ENCODE measurements around the gene DHRS7C. TPM values are rescaled to one million over a fixed set of nuclear protein-coding genes. Genes with fewer than 3 reads are reported as not detected.
A peak's percentile ranks its signal among the peaks of the same experiment; 100 is the strongest.

DHRS7C gene
- total RNA-seq, 1 donor from 2014 or later: not detected

- TF ChIP-seq CTCF (IDR thresholded peaks at IDR 0.05; ENCODE audit: unreplicated experiment): no peak
- H3K36me3 Mint-ChIP-seq: no peaks in the 10 kb centered on the region
- H3K4me3 Mint-ChIP-seq: no peak overlapping the region
- H3K27me3 Mint-ChIP-seq (ENCODE audit: low read depth): peaks cover 4% of the 10 kb centered on the region
- no peaks in the 10 kb centered on the region for H3K9me3 Mint-ChIP-seq
- no peak overlapping the region for H3K27ac Mint-ChIP-seq
- H3K4me1 Mint-ChIP-seq: no peaks in the 10 kb centered on the region
- DNase-seq (ENCODE audit: low spot score in 2 of 2, unreplicated experiment in 2 of 2): no peak
These were observed 19.9 kb downstream of the DHRS7C start for GRCh38 chr17:9771465-9771864.

GRCh38 chr17:9769036-9769695, 22.2 kb downstream of the DHRS7C start:
- Mint-ChIP-seq H3K27me3 (ENCODE audit: low read depth) (peaks cover 25% of the 10 kb centered on the region), H3K9me3 (no peaks in the 10 kb centered on the region), H3K27ac (no peak overlapping the region), H3K4me3 (no peak overlapping the region), H3K36me3 (no peaks in the 10 kb centered on the region), H3K4me1 (no peaks in the 10 kb centered on the region)
- DNase-seq (ENCODE audit: low spot score in 2 of 2, unreplicated experiment in 2 of 2): no peak
- no peak for TF ChIP-seq CTCF (IDR thresholded peaks at IDR 0.05; ENCODE audit: unreplicated experiment)

- no peaks in the 10 kb centered on the region for H3K36me3 Mint-ChIP-seq
- peaks cover 32% of the 10 kb centered on the region for H3K27me3 Mint-ChIP-seq (ENCODE audit: low read depth)
- DNase-seq (ENCODE audit: low spot score in 2 of 2, unreplicated experiment in 2 of 2): no peak
- H3K9me3 Mint-ChIP-seq: no peaks in the 10 kb centered on the region
- no peaks in the 10 kb centered on the region for H3K4me1 Mint-ChIP-seq
- no peak overlapping the region for H3K4me3 Mint-ChIP-seq
- peak; percentile 90 for TF ChIP-seq CTCF (IDR thresholded peaks at IDR 0.05; ENCODE audit: unreplicated experiment)
- H3K27ac Mint-ChIP-seq: no peak overlapping the region
These were observed 22.9 kb downstream of the DHRS7C start for GRCh38 chr17:9768381-9768934.

GRCh38 chr17:9767432-9767991, 23.9 kb downstream of the DHRS7C start:
- Mint-ChIP-seq H3K4me1 (no peaks in the 10 kb centered on the region), H3K4me3 (no peak overlapping the region), H3K27ac (no peak overlapping the region), H3K36me3 (no peaks in the 10 kb centered on the region), H3K9me3 (no peaks in the 10 kb centered on the region), H3K27me3 (ENCODE audit: low read depth) (peaks cover 40% of the 10 kb centered on the region)
- TF ChIP-seq CTCF (IDR thresholded peaks at IDR 0.05; ENCODE audit: unreplicated experiment): no peak
- no peak for DNase-seq (ENCODE audit: low spot score in 2 of 2, unreplicated experiment in 2 of 2)

GRCh38 chr17:9766970-9767369, 24.4 kb downstream of the DHRS7C start:
- peaks cover 45% of the 10 kb centered on the region for H3K27me3 Mint-ChIP-seq (ENCODE audit: low read depth)
- no peaks in the 10 kb centered on the region for H3K4me1 Mint-ChIP-seq
- no peak overlapping the region for H3K4me3 Mint-ChIP-seq
- no peaks in the 10 kb centered on the region for H3K9me3 Mint-ChIP-seq
- no peak for DNase-seq (ENCODE audit: low spot score in 2 of 2, unreplicated experiment in 2 of 2)
- no peak for TF ChIP-seq CTCF (IDR thresholded peaks at IDR 0.05; ENCODE audit: unreplicated experiment)
- no peak overlapping the region for H3K27ac Mint-ChIP-seq
- H3K36me3 Mint-ChIP-seq: no peaks in the 10 kb centered on the region
